Nephron (organoid): ENCODE results near the gene PDE1A.
"Not testable (repeated sequence)": the region's sequence is repeated elsewhere in the genome, so short reads cannot be mapped to it uniquely, and the experiment has no call there.

Experiments used
- H3K27ac Mint-ChIP-seq, 3 experiments: 2 replicates each; pipeline ENCODE4 v1.8.0; 2020; ENCODE audit warnings: mixed read lengths in 3 of 3, mild to moderate bottlenecking in 2 of 3, moderate library complexity in 1 of 3
- H3K27me3 Mint-ChIP-seq: 2 replicates; pipeline ENCODE4 v1.8.0; 2021; ENCODE audit warnings: low read depth, mild to moderate bottlenecking, moderate library complexity, mixed read lengths
- H3K36me3 Mint-ChIP-seq: 2 replicates; pipeline ENCODE4 v1.8.0; 2020; ENCODE audit warnings: low read depth, mixed read lengths
- H3K4me1 Mint-ChIP-seq: 2 replicates; pipeline ENCODE4 v1.8.0; 2020; ENCODE audit warnings: mixed read lengths
- H3K4me3 Mint-ChIP-seq, 3 experiments: 2 replicates each; pipeline ENCODE4 v1.8.0; 2020; ENCODE audit warnings: mild to moderate bottlenecking in 3 of 3, mixed read lengths in 3 of 3, moderate library complexity in 2 of 3
- H3K9me3 Mint-ChIP-seq: 2 replicates; pipeline ENCODE4 v1.8.0; 2020; ENCODE audit warnings: mixed read lengths
- CTCF ChIP-seq, 3 experiments: fragments of 200-600 bp; sonication (generic); IDR thresholded peaks; one replicate each; pipeline ENCODE4 v1.5.0; 2021; ENCODE audit warnings: antibody characterized with exemption in 3 of 3; ENCODE audit not compliant: unreplicated experiment in 3 of 3

PDE1A gene

GRCh38 chr2:182406221-182406620 lies 20.6 kb downstream of the PDE1A start:
- Mint-ChIP-seq H3K4me3 (no peak overlapping the region), H3K9me3 (peaks cover 6% of the 10 kb centered on the region), H3K27ac (no peak overlapping the region), H3K27me3 (no peaks in the 10 kb centered on the region), H3K4me1 (peaks cover 5% of the 10 kb centered on the region), H3K36me3 (no peaks in the 10 kb centered on the region)
- no peak for TF ChIP-seq CTCF (IDR thresholded peaks at IDR 0.05; ENCODE audit: unreplicated experiment in 3 of 3)

- no peaks in the 10 kb centered on the region for H3K36me3 Mint-ChIP-seq
- no peak overlapping the region for H3K27ac Mint-ChIP-seq
- peaks cover 6% of the 10 kb centered on the region for H3K9me3 Mint-ChIP-seq
- TF ChIP-seq CTCF (IDR thresholded peaks at IDR 0.05; ENCODE audit: unreplicated experiment in 3 of 3): no peak
- H3K4me3 Mint-ChIP-seq: no peak overlapping the region
- H3K27me3 Mint-ChIP-seq: no peaks in the 10 kb centered on the region
- H3K4me1 Mint-ChIP-seq: peaks cover 5% of the 10 kb centered on the region
Measured at GRCh38 chr2:182404975-182405561, 21.8 kb downstream of the PDE1A start.

GRCh38 chr2:182404092-182404491 lies 22.7 kb downstream of the PDE1A start:
- peaks cover 6% of the 10 kb centered on the region for H3K9me3 Mint-ChIP-seq
- H3K36me3 Mint-ChIP-seq: no peaks in the 10 kb centered on the region
- H3K27ac Mint-ChIP-seq: no peak overlapping the region
- TF ChIP-seq CTCF (IDR thresholded peaks at IDR 0.05; ENCODE audit: unreplicated experiment in 3 of 3): no peak
- H3K27me3 Mint-ChIP-seq: no peaks in the 10 kb centered on the region
- peaks cover 5% of the 10 kb centered on the region for H3K4me1 Mint-ChIP-seq
- no peak overlapping the region for H3K4me3 Mint-ChIP-seq

- H3K4me3 Mint-ChIP-seq: no peak overlapping the region
- H3K9me3 Mint-ChIP-seq: peaks cover 8% of the 10 kb centered on the region
- no peak overlapping the region for H3K27ac Mint-ChIP-seq
Measured at GRCh38 chr2:182393270-182393760, 33.5 kb downstream of the PDE1A start.

GRCh38 chr2:182391443-182391842 lies 35.4 kb downstream of the PDE1A start:
- H3K27me3 Mint-ChIP-seq: no peaks in the 10 kb centered on the region
- no peak for TF ChIP-seq CTCF (IDR thresholded peaks at IDR 0.05; ENCODE audit: unreplicated experiment in 3 of 3)
- H3K4me1 Mint-ChIP-seq: no peaks in the 10 kb centered on the region
- peaks cover 20% of the 10 kb centered on the region for H3K9me3 Mint-ChIP-seq
- no peak overlapping the region for H3K27ac Mint-ChIP-seq
- H3K4me3 Mint-ChIP-seq: no peak overlapping the region
- H3K36me3 Mint-ChIP-seq: no peaks in the 10 kb centered on the region

More at GRCh38 chr2:182393270-182393760, 33.5 kb downstream of the PDE1A start:
- Mint-ChIP-seq H3K4me1 (no peaks in the 10 kb centered on the region), H3K36me3 (no peaks in the 10 kb centered on the region), H3K27me3 (no peaks in the 10 kb centered on the region)
- no peak for TF ChIP-seq CTCF (IDR thresholded peaks at IDR 0.05; ENCODE audit: unreplicated experiment in 3 of 3)

- not testable (repeated sequence) for H3K4me3 Mint-ChIP-seq
- H3K9me3 Mint-ChIP-seq: peaks cover 35% of the 10 kb centered on the region
Measured at GRCh38 chr2:182386267-182386880, 40.5 kb downstream of the PDE1A start.

More at GRCh38 chr2:182386267-182386880, 40.5 kb downstream of the PDE1A start:
- H3K27ac Mint-ChIP-seq, H3K36me3 Mint-ChIP-seq, H3K4me1 Mint-ChIP-seq, H3K27me3 Mint-ChIP-seq: not testable (repeated sequence)
